Fibroblast of skin of abdomen (primary cell): ENCODE results near the gene C20orf141.
"Not testable (repeated sequence)": the region's sequence is repeated elsewhere in the genome, so short reads cannot be mapped to it uniquely, and the experiment has no call there.

Experiments
- DNase-seq: peaks from one replicate; pipeline ENCODE4 v3.0.0-alpha.2; 2013

Gene C20orf141

GRCh38 chr20:2799688-2800520 lies 14.9 kb upstream of the C20orf141 start:
- DNase-seq = peak; percentile 9

GRCh38 chr20:2800521-2801285 lies 14.1 kb upstream of the C20orf141 start, which contains the start of gene CPXM1:
Gene CPXM1 (minus strand): TSS chr20:2800627. CDS start chr20:2800572, 55 bp downstream.
- DNase-seq = peak; percentile 12

- DNase-seq = no peak
Measured at GRCh38 chr20:2801286-2801728, 13.5 kb upstream of the C20orf141 start.

- DNase-seq = no peak
Measured at GRCh38 chr20:2804041-2804828, 10.6 kb upstream of the C20orf141 start.

- peak; percentile 25 for DNase-seq
Measured at GRCh38 chr20:2804852-2805688, 9.7 kb upstream of the C20orf141 start.

- no peak for DNase-seq
Measured at GRCh38 chr20:2805689-2806350, 9.0 kb upstream of the C20orf141 start.

- no peak for DNase-seq
Measured at GRCh38 chr20:2806351-2806701, 8.5 kb upstream of the C20orf141 start.

- no peak for DNase-seq
Measured at GRCh38 chr20:2807019-2807418, 7.8 kb upstream of the C20orf141 start.

GRCh38 chr20:2807929-2808328 lies 6.9 kb upstream of the C20orf141 start:
- not testable (repeated sequence) for DNase-seq

- no peak for DNase-seq
Measured at GRCh38 chr20:2809690-2810089, 5.1 kb upstream of the C20orf141 start.

GRCh38 chr20:2812189-2812588 lies 2.6 kb upstream of the C20orf141 start:
- no peak for DNase-seq

- DNase-seq = no peak
Measured at GRCh38 chr20:2814076-2814475, 711 bp upstream of the C20orf141 start.

GRCh38 chr20:2815242-2815900 lies 584 bp downstream of the C20orf141 start:
- DNase-seq = no peak

GRCh38 chr20:2816030-2816582 lies 1.3 kb downstream of the C20orf141 start, which contains the start of gene TMEM239:
Gene TMEM239 (plus strand): TSS chr20:2816364. CDS start chr20:2816555, 191 bp downstream.
- DNase-seq = no peak

GRCh38 chr20:2816583-2817340 lies 2.0 kb downstream of the C20orf141 start:
- no peak for DNase-seq

GRCh38 chr20:2817341-2817726 lies 2.5 kb downstream of the C20orf141 start:
- no peak for DNase-seq

- DNase-seq = no peak
Measured at GRCh38 chr20:2817891-2818595, 3.3 kb downstream of the C20orf141 start.

- DNase-seq = peak; percentile 52
Measured at GRCh38 chr20:2820084-2820895, 5.5 kb downstream of the C20orf141 start.
